GM21390 (cell line): Measurements from ENCODE around the gene CYSTM1.
"Not testable (repeated sequence)": the region's sequence is repeated elsewhere in the genome, so short reads cannot be mapped to it uniquely, and the experiment has no call there.

ENCODE experiments used
- ATAC-seq: cut with Tn5 transposase; IDR thresholded peaks from one replicate; pipeline ENCODE4 v1.9.1; 2021; ENCODE audit not compliant: unreplicated experiment

CYSTM1 gene

DNA sequence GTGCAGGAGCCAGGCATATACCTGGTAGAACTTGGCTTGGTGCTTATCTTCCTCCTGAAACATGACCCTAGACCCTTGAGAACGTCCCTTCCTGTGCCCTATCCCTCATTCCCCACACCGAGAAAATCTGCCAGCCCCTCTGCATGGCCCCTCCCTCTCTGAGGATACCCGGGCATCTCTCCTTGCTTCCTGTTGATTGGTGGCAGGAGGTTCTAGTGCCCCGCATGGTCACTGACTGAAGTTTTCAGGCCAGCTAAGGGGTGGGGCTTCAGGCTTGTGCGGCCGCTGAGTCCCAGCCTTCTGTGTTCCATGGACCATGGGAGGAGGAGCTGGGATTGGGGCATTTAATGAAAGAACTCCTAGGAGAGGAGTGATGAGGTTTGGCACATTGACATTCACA, 26.5 kb upstream of the CYSTM1 start:
- ATAC-seq: no peak

DNA sequence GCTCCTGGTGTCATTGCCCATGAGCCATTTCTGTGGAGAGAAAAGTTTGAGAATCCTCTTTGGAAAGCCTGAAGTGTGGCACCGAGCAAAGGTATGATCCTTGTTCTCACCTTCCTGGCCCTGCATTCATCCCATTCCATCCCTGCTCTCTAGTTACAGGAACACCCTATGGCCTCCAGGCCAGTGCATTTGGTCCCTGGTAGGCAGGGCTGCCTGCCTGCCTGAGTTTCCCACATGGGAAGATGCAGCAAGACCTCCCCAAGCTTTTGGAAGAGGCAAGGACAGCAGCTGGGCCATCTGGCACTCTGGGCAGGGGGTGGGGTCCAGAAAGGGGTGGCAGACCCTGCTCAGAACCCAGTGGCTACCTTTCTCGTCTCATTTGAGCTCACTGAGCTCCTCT, 24.8 kb upstream of the CYSTM1 start:
- ATAC-seq: no peak

DNA sequence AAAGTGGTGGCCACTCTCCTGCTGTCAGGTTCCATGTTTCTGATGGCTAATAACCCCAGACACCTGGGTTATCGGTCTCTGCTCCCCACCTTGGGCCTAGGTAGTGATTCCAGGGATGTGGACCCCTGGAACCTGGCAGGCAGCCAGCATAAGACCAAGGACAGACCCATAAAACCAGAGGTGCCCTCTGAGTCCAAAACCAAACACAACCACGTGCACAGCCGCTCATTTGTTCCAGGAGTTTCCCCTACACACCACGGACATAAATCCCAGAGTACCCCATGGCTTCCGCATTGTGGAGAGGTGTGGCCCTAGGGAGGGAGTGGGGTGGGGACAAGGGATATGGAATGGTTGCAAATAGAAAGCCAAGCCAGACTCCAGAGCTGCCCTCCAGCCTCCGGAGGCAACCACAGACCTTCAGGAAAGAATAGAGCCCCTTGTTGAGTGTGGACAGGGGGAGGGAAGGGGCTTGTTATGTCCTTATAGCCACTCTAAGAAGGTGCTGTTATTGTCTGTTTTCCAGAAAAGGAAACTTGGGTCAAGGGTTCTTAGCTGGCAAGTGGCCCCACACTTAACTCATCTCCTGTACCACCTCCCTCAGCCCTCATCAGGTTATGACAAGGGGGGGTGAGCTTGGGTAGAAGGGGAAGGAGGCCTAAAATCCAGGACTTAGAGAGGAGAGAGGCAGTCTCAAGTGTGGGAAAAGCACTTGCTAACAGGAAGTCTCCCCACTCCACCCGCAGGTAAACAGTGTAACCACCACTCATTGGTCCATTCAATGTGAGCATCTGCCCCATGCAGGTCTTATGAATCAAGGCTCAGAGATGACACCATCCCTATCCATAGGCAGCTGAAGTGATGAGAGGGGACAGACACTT, 23.6 kb upstream of the CYSTM1 start:
- no peak for ATAC-seq

DNA sequence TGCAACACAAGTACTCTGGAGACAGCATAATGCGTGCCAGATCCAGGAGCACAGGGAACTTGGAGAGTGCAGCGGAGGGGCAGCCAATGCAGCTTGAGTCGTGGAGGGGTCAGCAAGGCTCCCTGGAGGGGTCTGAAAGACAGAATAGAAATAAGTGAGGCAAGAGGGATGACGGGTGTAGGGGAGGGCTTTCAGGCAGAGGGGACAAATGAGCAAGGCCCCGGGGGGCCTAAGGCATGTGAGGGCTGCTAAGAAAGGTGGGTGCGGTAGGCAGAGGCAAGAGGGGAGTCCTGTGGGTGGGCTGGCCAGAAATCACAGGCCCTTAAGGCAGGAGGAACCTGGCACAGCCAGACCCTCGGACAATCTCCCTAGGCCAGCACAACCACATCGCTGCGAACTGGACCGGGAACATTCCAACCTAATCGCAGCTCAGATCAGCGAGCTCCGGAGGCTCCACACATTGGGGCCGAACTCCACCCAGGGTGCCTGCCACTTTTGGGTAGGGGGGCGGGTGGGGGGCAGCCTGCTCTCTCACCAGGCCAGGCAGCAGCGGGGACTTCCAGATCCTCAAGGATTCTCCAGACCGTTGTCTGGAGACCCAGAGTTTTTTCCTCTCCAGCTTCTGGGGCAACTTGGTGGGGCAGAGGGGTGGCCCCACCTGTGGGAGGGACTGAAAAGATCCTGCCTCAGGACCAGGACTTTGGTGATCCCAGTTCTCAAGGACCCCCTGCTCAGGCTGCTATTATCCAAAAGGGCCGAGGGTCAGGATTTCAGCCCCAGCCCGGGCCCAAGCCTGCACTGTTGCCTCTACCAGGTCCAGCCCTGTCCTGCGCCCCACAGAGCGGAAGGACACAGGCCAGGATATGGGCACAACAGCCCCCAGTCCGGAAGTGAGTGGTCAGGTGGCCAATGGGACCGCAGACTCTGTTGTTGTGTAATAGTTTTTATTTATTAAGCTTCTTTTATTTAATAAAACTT, 22.7 kb upstream of the CYSTM1 start:
- ATAC-seq: no peak

DNA sequence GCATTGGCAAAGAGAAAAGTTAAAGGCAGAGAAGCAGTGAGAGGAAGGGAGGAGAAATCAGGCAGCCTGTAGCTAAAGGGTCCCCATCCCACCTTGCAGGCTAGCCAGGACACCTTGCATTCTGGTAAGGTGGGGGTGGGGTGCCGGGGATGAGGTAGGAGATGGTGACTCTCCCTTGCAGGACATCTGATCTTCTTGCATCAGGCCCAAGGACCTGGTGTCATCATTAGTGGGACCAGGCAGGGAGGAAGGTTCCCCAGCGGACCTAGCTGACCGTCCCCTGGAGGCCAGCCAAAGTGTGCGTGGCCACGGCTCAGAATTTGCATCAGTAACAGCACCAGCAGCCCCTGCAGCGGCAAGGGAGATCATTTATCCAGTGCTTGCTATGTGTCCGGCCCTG, 21.7 kb upstream of the CYSTM1 start:
- no peak for ATAC-seq

DNA sequence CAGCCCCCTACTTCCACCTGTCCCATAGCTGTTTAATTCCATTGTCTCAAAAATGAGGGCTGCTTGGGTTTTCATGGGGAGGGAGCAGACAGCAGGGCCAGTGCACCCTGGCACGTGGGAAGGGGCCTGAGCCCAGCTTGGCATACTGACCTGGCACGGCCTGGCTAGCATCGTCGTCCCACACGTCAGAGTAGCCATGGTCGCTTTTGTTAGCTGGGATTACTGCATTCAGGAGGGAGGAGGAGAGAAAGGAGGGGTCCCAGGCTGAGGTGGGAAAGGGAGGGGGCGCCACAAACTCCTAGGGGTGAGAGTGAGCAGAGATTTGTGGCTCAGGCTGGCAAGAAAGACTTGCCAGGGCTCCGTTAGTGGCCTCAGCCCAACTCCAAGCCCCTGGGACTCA, 21.1 kb upstream of the CYSTM1 start:
- ATAC-seq: no peak

DNA sequence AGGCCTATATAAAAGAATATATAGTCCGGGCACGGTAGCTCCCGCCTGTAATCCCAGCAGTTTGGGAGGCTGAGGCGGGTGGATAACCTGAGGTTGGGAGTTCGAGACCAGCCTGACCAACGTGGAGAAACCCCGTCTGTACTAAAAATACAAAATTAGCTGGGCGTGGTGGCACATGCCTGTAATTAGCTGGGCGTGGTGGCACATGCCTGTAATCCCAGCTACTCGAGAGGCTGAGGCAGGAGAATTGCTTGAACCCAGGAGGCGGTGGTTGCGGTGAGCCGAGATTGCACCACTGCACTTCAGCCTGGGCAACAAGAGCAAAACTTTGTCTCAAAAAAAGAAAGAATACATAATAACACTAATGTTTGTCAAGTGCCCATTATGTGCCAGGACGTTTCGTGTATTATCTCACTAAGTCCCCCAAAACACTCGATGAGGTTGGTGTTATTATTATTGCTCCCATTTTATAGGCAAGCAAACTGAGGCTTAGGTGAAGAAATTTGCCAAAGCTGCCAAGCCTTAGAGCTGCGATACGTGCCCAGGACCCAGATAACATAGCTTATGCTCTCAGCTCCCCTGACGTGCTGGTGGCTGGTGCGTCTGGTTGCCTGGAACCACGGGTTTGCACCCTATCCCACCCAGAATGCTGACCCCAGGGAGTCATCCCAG, 20.1 kb upstream of the CYSTM1 start:
- ATAC-seq: not testable (repeated sequence)

DNA sequence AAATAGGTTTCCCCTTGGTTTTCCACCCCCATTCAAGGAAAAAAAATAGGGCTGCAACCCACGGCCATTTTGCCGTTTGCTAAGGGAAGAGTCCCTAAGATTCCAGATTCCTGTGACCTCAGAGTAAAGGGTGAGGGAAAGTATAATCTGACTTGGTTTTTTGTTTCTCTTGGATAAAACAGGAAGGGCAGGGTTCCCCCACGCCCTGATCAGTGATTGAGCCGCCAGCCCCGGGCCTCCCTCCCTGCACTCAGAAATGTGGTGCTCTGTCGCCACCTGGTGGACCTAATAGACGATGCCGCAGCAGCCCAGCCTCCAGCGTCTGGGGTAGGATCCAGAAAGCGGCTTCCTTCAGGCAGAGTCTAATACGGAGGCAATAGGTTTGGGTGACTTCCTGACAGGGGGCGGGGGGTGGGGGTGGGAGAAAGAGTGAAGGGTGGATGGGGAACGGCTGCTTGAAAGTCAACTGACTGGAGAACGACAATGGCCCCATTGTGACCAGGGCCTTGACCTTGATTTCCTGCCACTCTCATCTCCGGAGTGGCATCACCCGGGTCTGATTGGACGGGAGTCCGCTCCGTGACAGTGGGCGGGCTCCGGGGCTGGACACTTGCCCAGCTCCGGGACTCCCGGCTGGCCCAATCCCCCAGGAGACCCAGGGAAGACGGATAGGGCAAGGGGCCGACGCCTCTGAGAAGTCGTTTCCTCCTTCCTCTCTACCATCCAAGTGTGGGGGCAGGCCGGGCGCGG, 17.8 kb upstream of the CYSTM1 start:
- ATAC-seq: peak; percentile 98

DNA sequence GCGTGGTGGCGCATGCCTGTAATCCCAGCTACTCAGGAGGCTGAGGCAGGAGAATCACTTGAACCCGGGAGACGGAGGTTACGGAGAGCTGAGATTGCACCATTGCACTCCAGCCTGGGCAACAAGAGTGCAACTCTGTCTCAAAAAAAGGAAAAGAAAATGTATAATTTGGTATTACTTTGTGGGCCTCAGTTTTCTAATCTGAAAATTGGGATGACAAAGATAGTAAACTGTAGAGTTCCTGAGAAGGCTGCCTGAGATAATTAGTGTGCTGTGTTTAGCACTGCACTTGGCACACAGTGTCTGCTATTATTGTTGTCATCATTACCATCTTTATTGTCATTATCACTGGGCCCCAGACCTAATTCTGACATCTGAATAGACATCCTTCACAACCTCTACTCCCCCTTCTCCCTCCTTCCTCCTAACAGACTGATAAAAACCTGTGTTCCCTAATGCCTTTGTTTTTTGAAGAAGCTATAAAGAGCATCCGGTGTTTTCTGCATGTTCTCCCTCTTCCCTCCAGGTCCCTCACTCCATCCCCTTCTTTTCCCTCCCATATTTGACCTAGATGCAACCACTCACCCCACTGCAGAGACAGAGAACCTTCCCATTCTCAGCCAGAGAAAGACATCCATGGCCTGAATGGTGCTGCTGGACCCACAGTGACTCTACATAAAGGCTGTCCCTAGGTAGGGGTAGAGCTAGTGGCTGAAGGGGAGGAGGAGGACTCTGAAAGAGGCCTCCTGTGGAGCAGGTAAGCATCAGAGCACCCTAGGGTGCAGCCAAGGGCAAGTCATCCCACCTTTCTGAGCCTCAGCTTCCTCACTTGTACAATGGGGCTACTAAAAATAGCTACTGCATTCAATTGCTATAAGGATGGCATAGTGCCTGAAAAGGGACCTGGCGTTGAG, 15.7 kb upstream of the CYSTM1 start:
- ATAC-seq: no peak

DNA sequence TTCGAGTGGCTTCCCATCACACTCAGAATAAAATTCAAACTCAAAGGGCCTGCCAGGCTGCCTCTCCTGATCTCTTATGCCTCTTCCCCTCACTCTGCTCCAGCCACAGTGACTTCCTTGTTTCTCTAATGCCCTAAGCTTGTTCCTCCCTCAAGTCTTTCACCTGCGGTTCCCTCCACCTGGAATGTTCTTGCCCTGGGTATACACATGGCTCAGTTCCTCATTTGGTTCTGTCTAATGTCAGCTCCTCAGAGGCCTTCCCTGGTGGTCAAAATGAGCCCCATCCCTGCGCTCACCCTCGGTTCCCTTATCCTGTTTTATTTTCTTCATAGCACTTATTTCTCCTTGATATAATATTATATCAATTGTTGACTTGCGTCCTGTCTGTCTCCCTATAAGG, 12.7 kb upstream of the CYSTM1 start:
- no peak for ATAC-seq

DNA sequence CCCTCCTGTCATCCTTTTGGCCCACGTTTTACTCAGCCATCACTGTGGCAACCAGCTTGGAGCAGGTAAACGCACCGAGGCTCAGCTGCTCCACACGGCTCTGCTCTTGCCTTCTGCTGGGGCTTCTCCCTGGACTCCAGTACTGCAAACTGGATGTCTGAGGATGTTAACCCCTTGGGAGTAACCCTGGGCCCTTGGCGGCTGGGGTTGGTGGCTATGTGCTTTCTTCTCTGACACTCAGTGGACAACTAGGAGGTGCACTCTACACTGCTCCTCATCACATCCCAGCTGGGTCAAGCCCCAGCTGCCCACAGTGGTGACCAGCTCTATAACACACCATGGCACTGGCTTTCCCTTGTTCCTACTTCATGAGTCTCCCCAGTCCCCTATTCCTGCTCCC, 12.2 kb upstream of the CYSTM1 start:
- ATAC-seq: no peak

DNA sequence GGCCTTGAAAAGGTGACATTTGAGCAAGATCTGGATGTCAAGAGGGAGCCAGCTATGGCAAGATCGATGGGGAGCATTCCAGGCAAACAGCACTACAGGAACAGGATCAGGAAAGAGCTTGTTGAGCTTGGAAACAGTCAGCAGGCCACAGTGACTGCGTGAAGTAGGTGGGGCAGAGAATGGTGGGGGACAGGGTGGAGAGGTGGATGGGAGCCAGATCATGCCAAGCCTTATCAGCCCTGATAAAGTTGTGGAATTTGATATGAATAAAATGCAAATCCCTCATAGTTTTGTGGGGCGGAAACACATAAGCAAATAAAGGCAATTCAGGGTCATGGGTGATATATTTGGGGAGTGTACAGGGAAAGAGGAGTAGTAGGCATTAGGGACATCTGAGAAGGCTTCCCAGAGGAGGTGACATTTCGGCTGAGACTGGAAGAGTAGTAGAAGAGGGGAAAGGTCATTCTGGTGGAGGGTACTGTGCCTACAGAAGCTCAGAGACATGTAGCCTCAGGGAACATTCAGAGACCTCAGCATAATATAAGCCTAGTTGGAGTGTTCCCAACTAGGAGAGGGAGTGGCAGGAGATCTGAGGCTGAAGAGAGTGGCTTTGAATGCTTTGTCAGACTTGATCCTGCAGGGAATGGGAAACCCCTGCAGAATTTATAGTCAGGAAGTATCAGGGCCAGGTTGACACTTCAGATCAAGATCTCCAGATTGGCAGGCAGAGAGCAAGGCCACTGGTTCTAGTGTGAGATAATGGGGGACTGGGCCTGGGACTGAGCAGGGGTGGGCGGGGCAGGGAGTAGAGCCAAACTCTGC, 9.7 kb upstream of the CYSTM1 start:
- ATAC-seq: no peak

DNA sequence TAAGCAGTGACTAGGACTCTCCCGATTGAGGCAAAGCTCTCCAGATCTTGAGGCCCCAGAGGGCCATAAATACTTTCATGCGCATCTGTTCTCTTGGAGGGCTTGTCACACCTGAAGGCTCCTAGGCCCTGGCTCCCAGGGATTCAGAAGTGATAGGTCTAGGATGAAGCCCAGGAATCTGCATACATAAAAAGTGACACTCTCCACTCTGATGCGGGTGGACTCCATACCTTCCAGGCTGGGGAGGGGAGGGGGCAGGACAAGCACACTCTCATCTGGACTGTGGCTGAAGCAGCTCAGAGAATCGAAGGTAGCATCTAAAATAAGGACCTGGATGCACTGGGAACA, 9.1 kb upstream of the CYSTM1 start:
- no peak for ATAC-seq

DNA sequence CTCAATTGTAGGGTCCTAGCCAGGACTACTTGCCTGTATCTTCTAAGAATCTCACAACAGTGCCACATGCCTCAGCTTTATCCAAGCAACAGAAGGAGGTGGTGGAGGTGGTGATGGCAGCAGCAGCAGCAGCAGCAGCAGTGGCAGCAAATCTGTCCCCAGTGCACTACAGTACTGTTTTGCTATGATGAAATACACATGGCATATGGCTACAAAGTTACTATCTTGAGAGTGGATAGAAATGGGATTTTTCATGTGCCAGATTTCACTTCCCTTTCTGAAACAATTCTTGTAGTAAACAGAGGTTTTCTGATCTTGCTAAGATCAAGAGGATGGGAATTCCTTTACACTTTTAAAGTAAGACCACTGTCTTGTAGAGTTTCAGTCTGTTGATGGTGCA, 8.1 kb upstream of the CYSTM1 start:
- ATAC-seq: no peak

DNA sequence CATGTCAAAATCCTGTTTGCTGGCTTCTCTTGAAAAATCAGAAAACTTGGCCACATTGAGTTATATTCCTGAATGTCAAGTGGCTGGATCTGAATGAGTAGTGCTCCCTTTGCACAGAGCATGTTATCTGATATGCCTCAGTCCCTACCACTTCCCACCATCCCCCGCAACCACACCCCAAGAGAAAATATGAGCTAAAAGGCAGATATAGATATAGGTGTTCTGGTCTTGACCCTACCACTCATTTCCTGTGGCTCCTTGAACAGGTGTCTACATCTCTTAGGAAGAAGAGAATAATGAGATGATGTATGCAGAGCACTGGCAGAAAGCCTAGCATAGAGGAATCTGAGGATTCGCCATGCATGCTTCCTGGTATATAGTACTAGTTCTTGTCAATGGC, 6.6 kb upstream of the CYSTM1 start:
- no peak for ATAC-seq

DNA sequence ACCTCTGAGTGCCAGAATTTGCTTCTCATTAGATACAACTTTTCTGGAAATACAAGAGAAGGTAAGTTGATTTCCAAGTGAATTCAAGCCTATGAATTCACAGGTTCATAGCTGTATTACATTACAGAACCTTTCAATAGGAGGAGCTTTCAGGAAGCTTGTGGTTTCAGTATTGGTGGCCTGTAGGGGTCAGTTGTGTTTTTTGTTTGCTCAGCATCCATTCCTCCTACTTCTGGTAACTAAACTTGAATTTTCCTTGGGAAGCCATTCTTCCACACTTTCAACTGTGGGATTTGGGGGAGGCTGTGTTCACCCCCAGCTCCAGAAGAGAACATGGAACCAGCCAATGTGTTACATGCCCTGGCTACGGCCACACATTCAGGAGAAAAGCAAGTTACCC, 5.6 kb upstream of the CYSTM1 start:
- no peak for ATAC-seq

DNA sequence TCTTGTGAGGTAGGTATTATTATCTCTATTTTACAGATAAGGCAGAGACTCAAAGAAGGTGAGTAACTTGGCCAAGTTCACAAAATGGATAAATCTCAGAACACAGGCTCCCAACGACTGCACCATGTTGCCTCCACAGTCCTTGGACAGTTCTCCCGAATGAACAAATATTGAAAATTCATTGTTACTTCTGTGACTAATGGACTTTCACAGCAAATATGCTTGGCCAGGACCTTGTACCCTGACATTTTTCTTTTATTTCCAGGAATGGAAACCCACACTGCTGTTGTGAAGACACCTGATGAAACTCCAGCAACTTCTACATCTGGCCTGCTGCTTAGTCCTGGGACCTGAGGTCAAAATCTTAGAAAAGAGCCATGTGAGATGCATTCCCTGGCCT, 2.5 kb upstream of the CYSTM1 start:
- no peak for ATAC-seq

DNA sequence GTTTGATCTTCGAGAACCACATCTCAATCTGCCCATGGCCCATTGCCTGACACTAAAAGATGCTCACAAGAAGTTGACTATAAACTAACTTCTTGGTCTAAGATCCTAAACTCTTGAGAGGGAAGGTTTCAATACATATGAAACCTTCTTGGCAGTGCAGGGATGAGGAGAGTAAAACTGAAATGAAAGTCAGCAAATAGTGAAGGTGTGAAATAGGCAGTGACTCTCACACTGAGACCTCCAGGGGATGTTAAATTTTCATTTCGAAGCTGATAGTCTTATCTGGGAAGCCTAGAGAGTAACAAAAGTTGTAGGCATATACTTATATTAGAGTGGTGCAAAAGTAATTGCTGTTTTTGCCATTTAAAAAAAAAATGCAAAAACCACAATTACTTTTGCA, 974 bp upstream of the CYSTM1 start:
- no peak for ATAC-seq
